GM18502 (cell line): ENCODE results near the gene EFNA1.

Experiments
- ATAC-seq: cut with Tn5 transposase; IDR thresholded peaks from one replicate; pipeline ENCODE4 v1.9.1; 2021; ENCODE audit warnings: mild to moderate bottlenecking; ENCODE audit not compliant: unreplicated experiment, poor library complexity

EFNA1 gene, protein sequence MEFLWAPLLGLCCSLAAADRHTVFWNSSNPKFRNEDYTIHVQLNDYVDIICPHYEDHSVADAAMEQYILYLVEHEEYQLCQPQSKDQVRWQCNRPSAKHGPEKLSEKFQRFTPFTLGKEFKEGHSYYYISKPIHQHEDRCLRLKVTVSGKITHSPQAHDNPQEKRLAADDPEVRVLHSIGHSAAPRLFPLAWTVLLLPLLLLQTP

DNA sequence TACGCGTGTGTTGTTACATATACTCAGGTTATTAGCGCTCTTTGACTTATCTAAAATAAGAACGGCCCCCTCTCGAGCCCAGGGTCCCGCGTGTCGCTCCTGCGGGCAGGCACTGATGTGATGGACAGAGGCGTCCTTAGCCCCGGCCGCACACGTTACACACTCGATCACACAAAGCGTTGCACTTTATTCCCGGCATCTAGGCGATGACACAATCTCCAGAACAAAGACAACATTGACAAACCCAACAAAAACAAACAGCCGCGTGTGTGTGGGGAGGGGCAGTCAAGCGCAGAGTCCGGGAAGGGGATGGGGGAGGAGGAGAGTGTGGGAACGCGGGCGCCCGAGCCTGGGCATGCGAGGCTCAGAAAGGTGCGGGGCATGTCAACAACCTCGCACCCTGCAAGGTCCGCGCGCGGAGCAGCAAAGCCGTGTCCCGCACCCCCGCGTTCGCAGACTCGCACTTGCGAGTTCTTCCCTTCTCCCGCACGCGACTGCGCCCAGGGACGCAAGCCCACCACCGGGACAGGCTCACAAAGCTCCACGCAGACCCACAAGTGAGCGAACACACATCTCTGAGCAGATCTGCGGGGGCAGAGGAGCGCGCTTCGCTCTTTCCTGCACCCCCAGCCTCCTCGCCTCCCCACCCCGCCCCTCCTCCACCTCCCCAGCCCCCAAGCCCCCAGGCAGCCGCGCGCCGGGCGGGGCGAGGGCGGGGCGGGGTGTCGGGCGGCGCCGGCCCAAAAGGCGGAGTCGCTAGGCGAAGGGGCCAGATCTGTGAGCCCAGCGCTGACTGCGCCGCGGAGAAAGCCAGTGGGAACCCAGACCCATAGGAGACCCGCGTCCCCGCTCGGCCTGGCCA, at the start of gene EFNA1:
Gene EFNA1 (plus strand): TSS at position 772 of the 862 bp plus-strand sequence. CDS start 102 bp downstream, outside the sequence.
- ATAC-seq, result no peak

DNA sequence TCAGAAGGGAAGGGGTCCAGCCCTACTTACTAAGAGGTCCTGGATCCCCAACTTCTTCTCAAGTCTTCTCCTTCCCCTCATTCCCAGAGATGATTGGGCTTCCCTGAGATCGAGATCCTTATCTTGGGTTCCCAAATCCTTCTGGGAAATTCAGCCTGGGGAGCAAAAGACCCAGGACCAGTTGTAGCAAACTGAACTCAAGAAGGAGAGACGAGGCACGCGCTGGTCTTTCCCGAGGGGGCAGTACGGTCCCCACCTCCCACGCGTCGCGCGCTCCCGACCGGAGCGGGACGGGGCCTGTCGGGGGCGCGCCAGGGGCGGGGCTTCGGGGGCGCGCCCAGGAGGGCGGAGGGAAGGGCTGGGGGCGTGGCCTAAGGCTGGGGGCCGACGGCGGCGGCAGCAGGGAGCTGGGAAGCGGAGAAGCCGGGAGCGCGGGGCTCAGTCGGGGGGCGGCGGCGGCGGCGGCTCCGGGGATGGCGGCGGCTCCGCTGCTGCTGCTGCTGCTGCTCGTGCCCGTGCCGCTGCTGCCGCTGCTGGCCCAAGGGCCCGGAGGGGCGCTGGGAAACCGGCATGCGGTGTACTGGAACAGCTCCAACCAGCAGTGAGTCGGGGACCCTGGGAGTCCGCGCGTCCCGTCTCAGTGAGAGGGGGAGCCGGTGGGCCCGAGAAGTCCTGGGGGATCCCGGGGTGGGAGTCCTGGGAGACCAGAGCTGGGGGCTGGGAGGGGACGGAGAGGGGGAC, 49.0 kb upstream of the EFNA1 start, which contains the start of gene EFNA3:
Gene EFNA3 (plus strand): TSS at position 369 of the 741 bp plus-strand sequence. CDS start 105 bp downstream, at position 474.
- no peak for ATAC-seq

DNA sequence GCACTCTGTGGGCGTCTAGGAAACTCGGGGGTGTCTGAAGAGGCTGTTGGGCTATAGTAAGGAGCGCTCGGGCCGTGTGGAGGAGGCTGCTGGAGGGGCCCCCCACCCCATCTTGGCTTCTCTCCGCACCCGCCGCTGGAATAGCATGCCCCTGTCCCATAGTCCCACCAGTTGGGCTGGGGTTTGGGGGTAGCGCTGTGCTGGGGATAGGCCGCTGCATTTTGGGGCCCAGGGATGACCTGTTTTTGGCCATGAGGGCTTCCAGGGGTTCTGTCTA, 48.5 kb upstream of the EFNA1 start:
- no peak for ATAC-seq

DNA sequence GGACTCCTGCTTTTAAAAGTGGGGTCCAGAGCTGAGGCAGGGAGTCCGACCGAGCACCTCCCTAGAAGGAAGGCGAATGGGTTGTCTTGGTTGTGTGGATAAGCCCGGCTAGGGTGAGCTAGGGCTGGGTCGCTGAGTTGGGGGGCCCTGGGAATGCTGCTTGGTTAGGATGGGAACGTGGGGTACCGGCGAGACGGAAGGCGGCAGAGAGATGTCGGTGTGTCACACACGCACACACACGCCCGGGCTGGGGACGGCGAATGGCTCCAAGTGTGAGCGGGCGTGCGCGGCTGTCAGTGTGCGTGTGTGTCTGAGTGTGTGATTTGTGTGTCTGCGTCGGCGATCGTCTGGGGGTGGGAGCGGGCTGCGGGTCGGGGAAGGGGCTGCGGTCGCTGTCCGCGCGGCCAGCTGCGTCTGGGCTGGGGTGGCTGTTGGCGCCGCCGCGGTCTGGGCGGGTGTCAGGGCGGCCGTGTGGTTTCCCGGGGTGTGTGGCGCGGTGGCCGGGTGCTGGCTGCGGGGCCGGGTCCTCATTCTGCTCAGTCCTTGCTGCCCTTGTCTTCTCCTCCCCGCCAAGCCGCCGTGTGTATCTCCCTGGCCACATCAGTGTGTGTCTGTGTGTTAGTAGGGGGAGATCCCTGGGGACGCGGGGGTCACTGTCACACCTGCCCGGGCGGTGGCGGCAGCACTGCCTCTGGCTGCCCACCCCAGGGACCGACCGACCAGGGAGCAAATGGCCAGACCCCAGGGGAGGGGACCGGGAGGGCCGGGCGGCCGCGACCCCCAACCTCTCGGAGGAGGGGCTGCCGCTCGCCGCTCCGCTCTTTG, 48.0 kb upstream of the EFNA1 start:
- ATAC-seq, result no peak

DNA sequence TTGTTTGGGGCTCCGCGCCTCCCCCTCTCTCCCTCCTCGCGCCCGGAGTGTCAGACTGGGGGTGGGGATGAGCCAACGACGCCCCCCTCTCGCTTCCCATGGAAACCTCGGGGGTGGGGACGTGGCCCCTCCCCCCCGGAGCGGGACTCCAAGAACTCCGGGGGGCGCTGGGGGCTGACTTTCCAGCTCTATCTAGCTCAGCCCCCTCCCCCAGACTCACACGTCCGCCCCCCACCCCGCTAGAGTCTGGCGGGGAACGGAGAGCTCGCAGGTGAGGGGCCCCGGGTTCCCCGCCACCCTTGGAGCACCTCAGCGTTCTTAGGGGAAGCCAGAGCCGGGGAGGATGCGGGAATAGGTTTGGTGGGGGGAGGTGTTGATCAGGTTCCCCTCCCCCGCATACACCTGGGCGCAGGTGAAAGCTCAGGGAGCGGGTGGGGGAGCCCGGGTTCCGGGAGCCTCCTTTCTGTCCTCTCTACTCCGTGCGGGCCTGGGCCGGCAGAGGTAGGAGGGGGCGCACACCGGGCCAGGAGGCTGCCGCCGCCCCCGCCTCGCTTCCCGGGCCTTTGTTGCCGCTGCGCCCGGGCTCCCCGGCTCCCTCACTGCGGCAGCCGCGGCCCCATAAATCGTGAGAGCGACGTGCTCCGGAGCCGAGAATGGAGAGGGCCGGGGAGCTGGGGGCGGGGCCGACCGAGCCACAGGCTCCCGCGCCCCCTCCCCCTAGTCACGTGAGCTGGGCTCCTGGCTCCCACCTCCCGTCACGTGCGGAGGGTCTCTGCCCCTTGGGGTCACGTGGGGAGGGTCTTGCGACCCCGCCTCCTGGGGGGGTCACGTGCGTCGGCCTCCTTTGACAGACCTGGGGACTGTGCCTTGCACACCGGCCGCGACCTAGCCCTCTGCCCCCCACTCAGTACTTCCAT, 47.1 kb upstream of the EFNA1 start:
- no peak for ATAC-seq

DNA sequence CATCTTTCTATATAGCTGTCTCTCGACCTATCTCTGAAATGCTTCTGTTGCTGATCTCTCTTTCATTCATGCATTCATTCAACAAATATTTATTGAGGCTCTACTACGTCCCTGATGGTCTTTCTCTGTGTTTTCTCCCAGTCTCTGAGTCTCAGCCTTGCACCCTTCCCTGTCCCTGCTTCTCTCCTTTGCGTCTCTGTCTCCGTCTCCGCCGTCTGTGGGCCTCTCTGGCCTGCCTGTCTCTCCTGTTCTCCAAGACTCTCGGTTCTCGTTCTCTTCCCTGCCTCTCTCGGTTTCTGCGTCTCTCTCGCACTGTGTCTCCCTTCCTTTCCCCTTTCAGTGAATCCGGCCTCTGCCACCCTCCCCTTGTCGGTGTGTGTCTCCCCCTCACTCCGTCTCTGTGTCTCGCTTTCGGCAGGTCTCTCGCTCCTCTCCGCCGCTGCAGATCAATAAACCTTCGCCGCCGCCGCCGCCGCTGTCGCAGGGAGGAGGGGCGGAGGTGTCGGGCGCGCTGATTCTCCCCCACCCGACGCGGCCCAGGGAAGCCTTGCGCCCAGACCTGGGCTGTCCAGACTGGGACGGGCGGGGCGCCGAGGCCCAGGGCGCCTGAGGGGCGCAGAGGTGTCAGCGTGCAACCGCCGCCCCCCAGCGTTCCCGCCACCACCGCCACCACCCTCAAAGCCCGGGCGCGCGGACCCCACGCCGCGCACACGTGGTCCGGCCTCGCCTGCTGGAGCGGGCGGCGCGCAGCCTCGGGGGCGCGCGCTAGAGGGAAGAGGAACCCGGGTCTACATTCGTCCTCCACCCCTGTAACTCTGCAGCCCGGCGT, 46.0 kb upstream of the EFNA1 start:
- no peak for ATAC-seq

DNA sequence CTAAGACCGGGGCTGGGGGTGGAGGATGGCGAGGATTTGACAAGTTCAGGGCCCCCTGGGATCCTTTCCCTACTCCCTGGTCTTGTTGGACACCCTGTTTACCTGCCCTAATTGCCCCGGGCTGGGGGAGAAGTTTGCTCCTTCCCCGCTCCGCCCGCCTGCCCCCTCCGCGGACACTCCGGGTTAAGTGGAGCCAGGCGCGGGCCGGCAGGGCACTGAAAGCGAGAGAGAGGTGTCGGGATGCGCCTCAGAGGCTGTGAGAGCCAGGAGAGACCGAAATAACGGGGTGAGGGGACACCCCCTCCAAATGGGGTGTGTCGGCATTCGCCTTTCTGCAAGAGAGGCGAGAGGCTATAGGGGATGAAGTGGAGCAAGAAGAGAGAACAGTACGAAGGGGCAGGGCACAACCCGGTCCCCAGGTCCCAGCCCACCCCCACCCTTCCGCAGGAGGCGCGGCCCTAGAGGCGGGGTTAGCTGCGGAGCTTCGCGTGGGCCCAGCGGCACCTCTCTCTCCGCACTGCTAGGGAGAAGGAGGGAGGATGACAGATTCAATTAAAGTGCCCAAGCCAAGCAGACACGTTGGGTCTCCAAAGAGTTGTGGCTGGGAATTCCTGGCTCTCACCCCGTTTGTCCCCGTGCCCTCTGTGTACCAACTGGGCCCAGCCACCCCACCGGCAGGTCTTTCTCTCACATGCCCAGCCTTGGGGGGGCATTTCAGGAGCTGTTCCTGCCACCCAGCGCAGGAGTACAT, 45.2 kb upstream of the EFNA1 start:
- no peak for ATAC-seq

DNA sequence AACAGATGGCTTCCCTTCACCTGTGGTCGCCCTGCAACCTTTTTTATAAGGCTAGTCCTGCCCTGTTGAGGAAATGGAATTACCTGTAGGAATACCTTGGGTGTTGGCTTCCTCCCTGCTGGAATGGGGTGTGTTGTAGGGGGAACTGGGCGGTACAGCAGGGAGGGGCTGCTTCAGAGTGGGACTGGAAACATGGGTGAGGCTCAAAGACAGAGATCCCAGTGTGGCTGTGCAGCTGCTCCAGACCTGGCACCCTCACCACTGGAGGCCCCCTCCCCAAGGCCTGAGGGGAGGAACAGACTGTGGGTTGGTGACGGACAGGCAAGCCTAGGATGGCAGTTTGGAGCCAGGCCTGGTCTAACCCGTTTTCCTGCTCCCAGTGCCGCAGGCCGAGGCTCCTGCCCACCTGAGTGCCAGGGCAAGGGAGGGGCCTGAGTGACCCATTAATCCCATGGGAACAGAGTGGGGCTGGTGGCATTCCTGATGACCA, 44.6 kb upstream of the EFNA1 start:
- no peak for ATAC-seq

DNA sequence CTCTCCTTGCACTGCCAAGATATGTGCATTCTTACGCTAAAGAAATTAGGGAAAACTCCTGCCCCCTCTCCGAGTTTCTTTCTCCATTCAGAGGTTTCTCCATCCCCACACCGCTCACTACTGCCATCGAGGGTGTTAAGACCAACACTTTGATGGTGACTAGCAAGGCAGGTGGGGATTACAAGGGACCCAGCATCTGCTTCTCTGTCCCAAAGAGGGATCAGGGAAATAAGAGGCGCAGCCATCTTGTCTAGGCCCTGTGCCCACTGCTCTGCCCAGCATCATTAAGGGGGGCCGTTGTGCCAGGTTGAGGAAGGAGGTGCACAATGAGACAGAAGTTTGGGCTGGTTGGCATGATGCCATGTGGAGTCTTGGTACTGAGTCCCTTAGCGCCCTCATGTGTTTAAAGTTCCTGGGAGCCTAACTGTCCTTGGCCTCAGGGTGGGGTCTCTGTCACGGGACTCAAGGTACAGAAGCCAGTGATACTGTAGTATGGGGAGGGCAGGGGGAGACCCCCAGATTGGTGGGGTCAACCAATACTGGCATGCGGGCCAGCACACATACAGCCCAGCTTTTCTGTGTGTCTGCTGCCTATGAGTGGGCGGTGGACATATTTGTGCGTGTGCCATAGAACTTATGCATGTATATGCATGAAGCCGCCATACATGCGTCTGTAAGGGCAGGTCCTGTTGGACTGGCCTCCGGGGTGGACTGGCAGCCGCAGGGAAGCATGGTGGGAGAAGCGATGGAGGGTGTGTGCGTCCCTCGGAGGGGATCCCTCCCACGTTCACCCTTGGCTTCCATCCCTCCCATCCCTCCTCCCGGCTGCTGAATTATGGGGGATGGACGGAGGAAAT, 43.6 kb upstream of the EFNA1 start:
- peak; percentile 4 for ATAC-seq

DNA sequence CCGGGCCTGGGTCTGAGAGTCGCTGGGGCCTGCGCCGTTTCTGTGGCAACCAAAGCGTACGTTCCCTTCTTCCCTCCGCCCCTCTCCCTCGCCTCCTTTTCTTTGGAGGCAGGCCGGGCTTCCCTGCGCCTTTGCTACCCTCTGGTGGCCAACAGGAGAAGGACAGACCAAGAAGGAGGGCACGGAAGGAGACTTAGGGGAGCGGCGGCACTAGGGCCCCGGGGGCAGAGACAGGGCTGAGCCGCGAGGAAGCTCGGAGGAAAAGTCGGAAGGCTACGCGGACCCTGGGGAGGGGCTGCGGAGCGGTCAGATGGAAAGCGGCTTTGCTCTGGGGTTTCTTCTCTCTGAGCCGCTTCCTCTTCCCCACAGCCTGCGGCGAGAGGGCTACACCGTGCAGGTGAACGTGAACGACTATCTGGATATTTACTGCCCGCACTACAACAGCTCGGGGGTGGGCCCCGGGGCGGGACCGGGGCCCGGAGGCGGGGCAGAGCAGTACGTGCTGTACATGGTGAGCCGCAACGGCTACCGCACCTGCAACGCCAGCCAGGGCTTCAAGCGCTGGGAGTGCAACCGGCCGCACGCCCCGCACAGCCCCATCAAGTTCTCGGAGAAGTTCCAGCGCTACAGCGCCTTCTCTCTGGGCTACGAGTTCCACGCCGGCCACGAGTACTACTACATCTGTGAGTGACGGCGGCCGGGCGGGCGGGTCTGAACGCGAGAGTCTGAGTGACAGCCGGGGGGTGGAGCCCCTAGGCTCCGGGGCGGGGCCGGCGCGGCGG, 42.8 kb upstream of the EFNA1 start:
- peak; percentile 72 for ATAC-seq

DNA sequence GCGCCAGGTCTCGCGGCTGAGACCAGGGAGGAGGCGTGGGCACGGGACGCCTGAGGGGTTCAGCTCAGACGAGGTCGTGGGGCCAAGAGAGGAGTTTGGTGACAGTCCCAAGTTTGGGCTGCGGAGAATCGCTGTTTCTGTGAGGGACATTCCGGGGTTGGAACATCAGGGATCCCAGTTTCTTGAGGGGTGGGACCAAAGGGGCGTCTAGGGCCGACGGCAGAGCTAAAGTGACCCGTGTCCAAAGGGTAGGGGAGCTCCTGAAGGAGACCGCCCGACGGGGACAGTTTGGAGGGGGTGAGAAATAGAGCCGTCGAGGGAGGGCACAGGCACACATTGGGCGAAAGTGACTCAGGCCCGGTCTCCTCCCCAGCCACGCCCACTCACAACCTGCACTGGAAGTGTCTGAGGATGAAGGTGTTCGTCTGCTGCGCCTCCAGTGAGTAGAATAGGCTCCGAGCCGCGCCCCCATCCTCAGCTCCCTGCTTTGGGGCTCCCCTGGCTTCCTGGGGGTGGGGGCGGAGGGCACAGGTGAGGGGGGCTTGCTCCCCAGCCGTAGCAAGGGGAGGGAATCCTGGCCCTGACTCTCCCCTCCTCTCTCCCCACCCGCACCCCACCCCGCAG, 42.1 kb upstream of the EFNA1 start:
- ATAC-seq, result no peak

DNA sequence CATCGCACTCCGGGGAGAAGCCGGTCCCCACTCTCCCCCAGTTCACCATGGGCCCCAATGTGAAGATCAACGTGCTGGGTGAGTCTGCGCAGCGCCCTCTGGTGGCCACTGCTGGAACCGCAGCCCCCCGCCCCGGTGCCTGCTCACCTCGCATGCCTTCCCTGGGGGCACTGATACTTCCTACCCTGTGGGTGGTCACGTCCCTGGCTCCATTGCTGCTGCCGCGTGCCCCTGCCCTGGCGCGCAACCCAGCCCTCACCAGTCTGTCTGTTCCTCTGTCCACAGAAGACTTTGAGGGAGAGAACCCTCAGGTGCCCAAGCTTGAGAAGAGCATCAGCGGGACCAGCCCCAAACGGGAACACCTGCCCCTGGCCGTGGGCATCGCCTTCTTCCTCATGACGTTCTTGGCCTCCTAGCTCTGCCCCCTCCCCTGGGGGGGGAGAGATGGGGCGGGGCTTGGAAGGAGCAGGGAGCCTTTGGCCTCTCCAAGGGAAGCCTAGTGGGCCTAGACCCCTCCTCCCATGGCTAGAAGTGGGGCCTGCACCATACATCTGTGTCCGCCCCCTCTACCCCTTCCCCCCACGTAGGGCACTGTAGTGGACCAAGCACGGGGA, 41.4 kb upstream of the EFNA1 start:
- ATAC-seq, result no peak

DNA sequence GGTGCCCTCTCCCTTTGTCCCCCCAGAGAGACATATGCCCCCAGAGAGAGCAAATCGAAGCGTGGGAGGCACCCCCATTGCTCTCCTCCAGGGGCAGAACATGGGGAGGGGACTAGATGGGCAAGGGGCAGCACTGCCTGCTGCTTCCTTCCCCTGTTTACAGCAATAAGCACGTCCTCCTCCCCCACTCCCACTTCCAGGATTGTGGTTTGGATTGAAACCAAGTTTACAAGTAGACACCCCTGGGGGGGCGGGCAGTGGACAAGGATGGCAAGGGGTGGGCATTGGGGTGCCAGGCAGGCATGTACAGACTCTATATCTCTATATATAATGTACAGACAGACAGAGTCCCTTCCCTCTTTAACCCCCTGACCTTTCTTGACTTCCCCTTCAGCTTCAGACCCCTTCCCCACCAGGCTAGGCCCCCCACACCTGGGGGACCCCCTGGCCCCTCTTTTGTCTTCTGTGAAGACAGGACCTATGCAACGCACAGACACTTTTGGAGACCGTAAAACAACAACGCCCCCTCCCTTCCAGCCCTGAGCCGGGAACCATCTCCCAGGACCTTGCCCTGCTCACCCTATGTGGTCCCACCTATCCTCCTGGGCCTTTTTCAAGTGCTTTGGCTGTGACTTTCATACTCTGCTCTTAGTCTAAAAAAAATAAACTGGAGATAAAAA, 40.7 kb upstream of the EFNA1 start:
- ATAC-seq, result no peak
